ENCODE data around the gene ADGRG2. TPM values are rescaled to one million over a fixed set of nuclear protein-coding genes. Genes with fewer than 3 reads are reported as not detected.

ADGRG2 gene
- total and polyA plus RNA-seq, 9 of the 15 experiments (the other 6 are each of a cell fraction or from before 2014, with no cell fraction given): 0.03 TPM; not detected in 8

GRCh38 chrX:18951032-18951431 is 171.2 kb downstream of the ADGRG2 start:
- Histone ChIP-seq H2AFZ (ENCODE audit: low read depth, low read length) (no peak overlapping the region), H4K20me1 (replicated peaks; ENCODE audit: control insufficient read depth, insufficient read depth, low read length) (no peaks in the 10 kb centered on the region), H3K4me1 (replicated peaks in 1 of 2; ENCODE audit: control insufficient read depth in 2 of 2, insufficient read depth in 2 of 2, low read length in 2 of 2) (no peaks in the 10 kb centered on the region), H3K27me3 (ENCODE audit: control insufficient read depth in 2 of 2, insufficient read depth in 2 of 2, low read length in 2 of 2) (no peaks in the 10 kb centered on the region), H3K27ac (ENCODE audit: extremely low read depth, low read depth, low read length) (no peak overlapping the region), H3K9ac (ENCODE audit: insufficient read depth in 1 of 2, low read depth in 2 of 2, low read length in 2 of 2) (no peak overlapping the region), H3K9me1 (ENCODE audit: control insufficient read depth, insufficient read depth, low read length) (peaks cover 2% of the 10 kb centered on the region), H3K36me3 (ENCODE audit: control insufficient read depth, insufficient read depth, low read length) (peaks cover 28% of the 10 kb centered on the region; the same call in 2 of the 3 replicates), H3K4me3 (no peak overlapping the region), H3K4me2 (ENCODE audit: insufficient read depth, low read length) (no peak overlapping the region), H3K9me3 (replicated peaks; ENCODE audit: control insufficient read depth, insufficient read depth, low read depth, low read length) (no peaks in the 10 kb centered on the region), H3K79me2 (ENCODE audit: control insufficient read depth, insufficient read depth, low read length) (no peaks in the 10 kb centered on the region)
- DNase-seq (ENCODE audit: extremely low read depth in 1 of 4, low spot score in 3 of 4) (no peak), FAIRE-seq (no peak), ATAC-seq (no peak)
- ChIA-PET CTCF (ENCODE audit: low intra/inter-chr PET ratio) (interaction anchor here (0.5 kb wide), 1 partner anchor 19 kb away, joined by 3 read pairs; no protein-coding TSS in a partner anchor), POLR2A (no interaction called here)
- in situ Hi-C loops (cut with MboI) (no loop called here), intact Hi-C loops (cut with micrococcal nuclease) (no loop called here)
- no TSS peak for BruUV-seq (replicated peaks)
- TF ChIP-seq CTCF (IDR thresholded peaks at IDR 0.05 in 2 of 3, conservative IDR thresholded peaks at IDR 0.05 in 1 of 3; ENCODE audit: insufficient read depth in 2 of 3, low read depth in 1 of 3, low read length in 3 of 3) (peak in 2 of 3 experiments; percentile 18 to 59; a peak in 3 of 6 replicates), ZNF668 (CRISPR knock-in tag; IDR thresholded peaks at IDR 0.05) (no peak)
- 94% methylated on average over 9 of the region's 10 CpGs for whole genome bisulfite sequencing (ENCODE audit: insufficient coverage, low coverage, missing lambda C conversion rate)

- in situ Hi-C loops (cut with MboI): no loop called here
Observed at GRCh38 chrX:18949944-18950301, 172.3 kb downstream of the ADGRG2 start.

More at GRCh38 chrX:18949944-18950301, 172.3 kb downstream of the ADGRG2 start:
- Histone ChIP-seq H3K79me2 (ENCODE audit: control insufficient read depth, insufficient read depth, low read length) (no peaks in the 10 kb centered on the region), H4K20me1 (replicated peaks; ENCODE audit: control insufficient read depth, insufficient read depth, low read length) (no peaks in the 10 kb centered on the region), H3K4me1 (replicated peaks in 1 of 2; ENCODE audit: control insufficient read depth in 2 of 2, insufficient read depth in 2 of 2, low read length in 2 of 2) (no peaks in the 10 kb centered on the region), H3K4me3 (no peak overlapping the region), H3K36me3 (ENCODE audit: control insufficient read depth, insufficient read depth, low read length) (peaks cover 30% of the 10 kb centered on the region; the same call in 2 of the 3 replicates), H3K9me1 (ENCODE audit: control insufficient read depth, insufficient read depth, low read length) (peaks cover 2% of the 10 kb centered on the region), H3K27me3 (ENCODE audit: control insufficient read depth in 2 of 2, insufficient read depth in 2 of 2, low read length in 2 of 2) (no peaks in the 10 kb centered on the region), H3K9me3 (replicated peaks; ENCODE audit: control insufficient read depth, insufficient read depth, low read depth, low read length) (no peaks in the 10 kb centered on the region), H3K27ac (ENCODE audit: extremely low read depth, low read depth, low read length) (no peak overlapping the region), H2AFZ (ENCODE audit: low read depth, low read length) (no peak overlapping the region), H3K9ac (ENCODE audit: insufficient read depth in 1 of 2, low read depth in 2 of 2, low read length in 2 of 2) (no peak overlapping the region), H3K4me2 (ENCODE audit: insufficient read depth, low read length) (no peak overlapping the region)
- BruUV-seq (replicated peaks): no TSS peak
- CTCF ChIA-PET (ENCODE audit: low intra/inter-chr PET ratio): no interaction called here
- no peak for DNase-seq (ENCODE audit: extremely low read depth in 1 of 4, low spot score in 3 of 4)
- no peak for FAIRE-seq
- intact Hi-C loops (cut with micrococcal nuclease): no loop called here
- POLR2A ChIA-PET: no interaction called here
- WGBS (ENCODE audit: insufficient coverage, low coverage, missing lambda C conversion rate): 94% methylated on average over 4 of the region's 8 CpGs
- ATAC-seq: no peak
- TF ChIP-seq THAP7 (CRISPR knock-in tag; IDR thresholded peaks at IDR 0.05): no peak

Data from K562 (cell line).